HG03442 (cell line): ENCODE measurements around the gene NIPAL1.

Experiments used
- ATAC-seq: cut with Tn5 transposase; IDR thresholded peaks from one replicate; pipeline ENCODE4 v1.9.1; 2021; ENCODE audit warnings: mild to moderate bottlenecking, moderate library complexity; ENCODE audit not compliant: unreplicated experiment

NIPAL1 gene

GRCh38 chr4:48058617-48059530, 42.3 kb downstream of the NIPAL1 start:
- ATAC-seq = no peak

- peak; percentile 53 for ATAC-seq
These were observed 47.8 kb downstream of the NIPAL1 start for GRCh38 chr4:48064349-48064748.

DNA sequence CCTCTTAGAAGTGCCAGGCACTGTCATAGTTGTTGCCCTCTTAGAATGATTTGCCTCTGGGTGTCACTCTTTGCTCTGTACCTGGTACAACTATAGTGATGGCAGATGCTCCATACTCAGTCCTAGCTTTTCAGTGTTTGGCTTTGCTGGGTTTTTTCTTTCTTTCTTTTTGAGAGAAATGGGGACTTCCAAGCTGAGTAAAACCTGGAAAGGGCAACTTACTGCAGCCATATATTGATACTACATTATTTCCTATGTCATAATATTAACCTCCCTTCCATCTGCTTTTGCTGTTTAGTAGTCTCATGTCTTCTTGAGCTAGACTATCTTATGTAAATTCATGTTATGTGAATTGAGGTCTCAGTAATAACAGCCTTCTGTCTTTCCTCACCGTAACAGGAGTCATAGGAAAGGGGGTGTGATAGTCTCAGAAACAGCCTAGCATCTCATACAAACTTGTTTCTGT, 49.0 kb downstream of the NIPAL1 start:
- ATAC-seq = peak; percentile 74

GRCh38 chr4:48067536-48067935, 51.0 kb downstream of the NIPAL1 start:
- no peak for ATAC-seq

GRCh38 chr4:48068182-48068581, 51.6 kb downstream of the NIPAL1 start:
- no peak for ATAC-seq

DNA sequence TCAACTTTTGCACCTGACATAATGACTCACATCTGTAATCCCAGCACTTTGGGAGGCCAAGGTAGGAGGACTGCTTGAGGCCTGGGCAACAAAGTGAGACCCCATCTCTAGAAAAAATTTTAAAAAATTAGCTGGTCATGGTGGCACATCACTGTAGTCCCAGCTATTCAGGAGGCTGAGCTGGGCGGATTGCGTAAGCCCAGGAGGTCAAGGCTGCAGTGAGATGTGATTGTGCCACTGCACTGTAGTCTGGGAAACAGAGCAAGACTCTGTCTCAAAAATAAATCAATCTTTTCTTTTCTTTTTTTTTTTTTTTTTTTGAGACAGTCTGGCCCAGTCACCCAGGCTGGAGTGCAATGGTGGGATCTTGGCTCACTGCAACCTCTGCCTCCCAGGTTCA, 52.5 kb downstream of the NIPAL1 start:
- no peak for ATAC-seq

DNA sequence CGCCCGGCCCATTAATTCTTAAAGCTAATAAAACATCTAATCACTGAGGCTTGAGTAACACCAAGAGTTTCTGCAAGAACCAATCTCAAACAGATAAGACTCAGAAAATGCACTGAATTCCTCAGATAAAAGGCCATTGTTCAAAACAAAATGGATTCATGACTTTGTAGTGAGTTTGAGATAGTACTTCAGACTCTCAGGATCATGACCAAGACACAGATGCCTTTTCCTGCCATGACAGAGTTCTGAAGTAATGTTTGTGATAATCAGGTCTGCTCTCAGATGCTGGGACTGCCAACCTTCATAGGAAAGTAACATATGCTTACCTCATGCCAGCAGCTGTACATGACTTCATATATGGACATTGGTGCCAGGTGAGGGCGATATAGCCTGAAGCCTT, 54.6 kb downstream of the NIPAL1 start:
- ATAC-seq = no peak

DNA sequence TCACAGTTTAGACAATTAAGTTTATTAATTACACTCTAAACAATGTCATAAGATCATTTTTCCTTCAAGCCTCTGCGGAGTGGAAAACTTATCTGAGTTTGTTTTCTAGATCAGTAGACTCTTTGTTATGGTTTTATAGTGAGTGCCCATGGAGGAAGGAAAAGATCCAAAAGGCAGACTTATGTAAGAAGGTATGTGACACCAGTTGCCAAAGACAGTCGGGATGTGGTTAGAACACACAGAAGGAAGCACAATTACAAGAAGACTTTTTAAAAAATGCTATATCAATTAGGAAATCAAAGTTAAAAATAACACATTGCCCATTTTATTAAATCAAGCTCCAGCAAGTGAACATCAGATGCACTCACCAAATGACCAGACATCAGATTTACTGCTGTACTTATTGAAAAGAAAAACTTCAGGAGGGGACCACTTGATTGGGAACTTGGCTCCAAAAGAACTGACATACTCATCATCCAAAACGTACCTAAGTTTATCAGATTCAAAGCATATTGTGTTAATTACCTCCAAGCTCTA, 57.1 kb downstream of the NIPAL1 start:
- no peak for ATAC-seq

DNA sequence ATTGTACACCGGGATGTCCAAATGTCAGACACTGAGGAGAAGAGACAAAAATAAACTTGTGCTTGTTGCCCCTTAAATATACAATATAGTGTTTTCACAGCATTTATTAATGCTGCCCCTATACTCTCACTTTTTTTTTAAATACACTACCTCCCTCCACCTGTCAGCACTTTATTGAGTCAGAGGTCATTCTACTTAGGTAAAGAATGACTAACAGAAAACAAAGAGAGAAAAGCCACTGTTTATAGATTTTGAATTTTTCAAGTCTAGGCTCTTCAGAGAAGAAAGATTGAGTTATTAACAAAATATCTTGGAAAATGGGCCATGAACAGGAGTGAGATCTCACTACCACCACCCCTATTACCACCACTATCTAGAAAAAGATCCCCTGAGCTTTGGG, 58.1 kb downstream of the NIPAL1 start:
- no peak for ATAC-seq

GRCh38 chr4:48078425-48078824, 61.9 kb downstream of the NIPAL1 start:
- ATAC-seq = no peak

- no peak for ATAC-seq
These were observed 62.5 kb downstream of the NIPAL1 start for GRCh38 chr4:48078862-48079655.

DNA sequence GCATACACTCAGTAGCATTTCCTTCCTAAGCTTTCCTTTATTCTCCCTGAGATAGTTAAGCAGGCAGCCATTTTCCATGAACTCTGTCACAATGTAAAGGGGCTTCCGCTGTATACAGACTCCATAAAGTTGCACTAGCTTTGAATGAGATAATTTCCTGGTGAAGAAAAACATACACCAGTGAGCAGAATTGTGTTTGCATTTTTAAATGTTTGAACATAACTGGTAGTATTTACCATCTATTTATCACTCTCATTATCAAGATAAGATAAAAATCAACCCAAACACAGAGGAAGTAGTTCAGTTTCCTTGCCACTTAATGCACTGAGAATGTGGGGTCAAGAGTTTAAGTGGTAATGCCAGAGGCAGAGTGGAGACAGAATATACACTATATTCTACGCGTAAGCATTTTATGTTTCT, 63.4 kb downstream of the NIPAL1 start:
- ATAC-seq = no peak

DNA sequence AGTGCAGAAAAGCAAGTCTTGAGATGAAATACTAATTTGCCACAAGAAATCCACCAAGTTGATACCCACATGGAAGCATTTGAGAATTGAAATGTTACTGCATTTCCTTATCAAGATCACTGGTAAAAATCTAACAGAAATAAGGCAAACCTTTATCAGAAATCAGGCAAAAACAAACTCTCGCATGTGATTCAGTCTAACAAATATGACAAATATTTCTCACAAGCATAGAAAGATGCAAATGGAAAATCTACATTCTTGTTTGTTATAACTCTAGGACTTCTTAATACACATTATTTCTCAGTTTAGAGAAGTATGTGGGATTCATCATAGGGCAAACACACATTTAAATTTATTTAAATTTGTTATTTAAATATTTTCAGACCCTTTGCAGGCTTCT, 64.6 kb downstream of the NIPAL1 start:
- no peak for ATAC-seq

GRCh38 chr4:48082956-48083355, 66.4 kb downstream of the NIPAL1 start:
- ATAC-seq = no peak

DNA sequence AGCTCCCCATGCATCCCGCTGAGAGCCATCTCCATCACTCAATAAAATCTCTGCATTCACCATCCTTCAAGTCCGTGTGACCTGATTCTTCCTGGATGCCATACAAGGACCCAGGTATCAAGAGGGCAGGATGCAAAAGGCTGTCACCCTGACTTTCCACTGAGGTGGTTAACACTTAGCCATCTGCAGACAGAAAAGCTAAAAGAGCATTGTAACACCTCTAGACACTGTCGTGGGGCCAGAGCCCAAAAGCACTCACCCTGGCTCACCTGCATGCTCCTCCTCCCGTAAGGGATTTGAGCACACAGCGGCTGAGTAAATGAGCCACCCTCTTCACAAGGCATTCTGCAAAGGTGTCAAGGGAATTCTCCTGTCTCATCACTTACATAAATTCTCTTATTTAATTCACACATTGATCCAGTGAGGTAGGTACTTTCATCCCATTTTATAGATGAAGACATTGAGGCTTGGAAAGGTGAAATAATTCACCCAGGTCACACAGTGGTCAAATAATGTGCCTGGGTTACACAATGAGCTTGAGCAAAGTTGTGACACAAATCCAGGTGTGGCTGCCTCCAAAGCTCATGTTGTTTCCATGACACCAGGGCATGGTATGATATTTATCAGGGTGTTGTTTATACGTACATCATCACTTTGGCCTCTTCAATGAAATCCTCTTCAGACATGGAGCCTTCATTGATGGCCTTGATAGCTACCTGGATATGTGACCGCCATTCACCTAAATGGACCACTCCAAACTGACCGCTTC, 69.4 kb downstream of the NIPAL1 start:
- ATAC-seq = no peak
